ENCODE results near the gene NT5M.

DNA sequence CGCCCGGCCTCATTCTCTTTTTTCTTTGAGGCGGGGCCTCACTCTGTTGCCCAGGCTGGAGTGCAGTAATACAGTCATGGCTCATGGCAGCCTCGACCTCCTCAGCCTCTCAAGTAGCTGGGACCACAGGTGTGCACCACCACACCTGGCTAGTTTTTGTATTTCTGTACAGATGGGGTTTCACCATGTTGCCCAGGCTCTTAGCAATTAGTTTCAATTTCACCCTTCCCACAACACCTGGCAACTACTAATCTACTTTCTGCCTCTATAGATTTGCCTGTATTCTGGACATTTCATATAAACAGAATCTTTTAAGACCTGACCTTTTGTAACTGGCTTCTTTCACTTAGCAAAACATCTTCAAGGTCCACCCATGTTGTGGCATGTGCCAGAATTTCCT, 8.0 kb upstream of the NT5M start:
- TF ChIP-seq, protein P1, sequence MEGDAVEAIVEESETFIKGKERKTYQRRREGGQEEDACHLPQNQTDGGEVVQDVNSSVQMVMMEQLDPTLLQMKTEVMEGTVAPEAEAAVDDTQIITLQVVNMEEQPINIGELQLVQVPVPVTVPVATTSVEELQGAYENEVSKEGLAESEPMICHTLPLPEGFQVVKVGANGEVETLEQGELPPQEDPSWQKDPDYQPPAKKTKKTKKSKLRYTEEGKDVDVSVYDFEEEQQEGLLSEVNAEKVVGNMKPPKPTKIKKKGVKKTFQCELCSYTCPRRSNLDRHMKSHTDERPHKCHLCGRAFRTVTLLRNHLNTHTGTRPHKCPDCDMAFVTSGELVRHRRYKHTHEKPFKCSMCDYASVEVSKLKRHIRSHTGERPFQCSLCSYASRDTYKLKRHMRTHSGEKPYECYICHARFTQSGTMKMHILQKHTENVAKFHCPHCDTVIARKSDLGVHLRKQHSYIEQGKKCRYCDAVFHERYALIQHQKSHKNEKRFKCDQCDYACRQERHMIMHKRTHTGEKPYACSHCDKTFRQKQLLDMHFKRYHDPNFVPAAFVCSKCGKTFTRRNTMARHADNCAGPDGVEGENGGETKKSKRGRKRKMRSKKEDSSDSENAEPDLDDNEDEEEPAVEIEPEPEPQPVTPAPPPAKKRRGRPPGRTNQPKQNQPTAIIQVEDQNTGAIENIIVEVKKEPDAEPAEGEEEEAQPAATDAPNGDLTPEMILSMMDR (IDR thresholded peaks at IDR 0.05) = no peak
- TF ChIP-seq POLR2A (IDR thresholded peaks at IDR 0.05) (no peak), EP300 (IDR thresholded peaks at IDR 0.05; ENCODE audit: low read depth) (no peak)

All from transverse colon (tissue), 3 donors.